Fibroblast of lung (primary cell): Measurements from ENCODE around the gene GRIK4. TPM values are rescaled to one million over a fixed set of nuclear protein-coding genes. Genes with fewer than 3 reads are reported as not detected.
A peak's percentile ranks its signal among the peaks of the same experiment; 100 is the strongest.

Experiments
- DNase-seq, 2 donors: peaks; one replicate each; pipeline versions ENCODE4 v3.0.0 to v3.0.0-alpha.2; 2010; ENCODE audit warnings: low read depth in 2 of 2
- H2AFZ ChIP-seq: 2 replicates; pipeline ENCODE4 v1.5.1; 2012; ENCODE audit warnings: low read length, control low read depth, inconsistent platforms
- H3K27ac ChIP-seq: 2 replicates; pipeline ENCODE4 v1.5.1; 2011; ENCODE audit warnings: low read length, control low read depth; ENCODE audit not compliant: insufficient read depth
- H3K27me3 ChIP-seq: 2 replicates; pipeline ENCODE4 v1.5.1; 2011; ENCODE audit warnings: mild to moderate bottlenecking, low read length; ENCODE audit not compliant: control insufficient read depth, insufficient read depth
- H3K36me3 ChIP-seq: 2 replicates; pipeline ENCODE4 v1.5.1; 2011; ENCODE audit warnings: low read length; ENCODE audit not compliant: control insufficient read depth, insufficient read depth
- H3K4me1 ChIP-seq: 2 replicates; pipeline ENCODE4 v1.5.1; 2011; ENCODE audit warnings: low read length; ENCODE audit not compliant: control insufficient read depth, insufficient read depth; ENCODE audit errors: extremely low read depth
- H3K4me2 ChIP-seq: 2 replicates; pipeline ENCODE4 v1.5.1; 2011; ENCODE audit warnings: low read length, control low read depth; ENCODE audit not compliant: insufficient read depth; ENCODE audit errors: extremely low read depth
- H3K4me3 ChIP-seq, 4 experiments: fragments of 200-600 bp in 1 of 4; sonication (generic) in 1 of 4; replicated peaks in 1 of 4; 2 replicates each; pipeline ENCODE4 v1.5.1; 2011 to 2016; ENCODE audit warnings: low read length in 4 of 4, low read depth in 3 of 4, mild to moderate bottlenecking in 3 of 4, control low read depth in 2 of 4, inconsistent platforms in 1 of 4, mixed read lengths in 1 of 4; ENCODE audit not compliant: insufficient read depth in 1 of 4; ENCODE audit errors: control extremely low read depth in 1 of 4
- H3K79me2 ChIP-seq: 2 replicates; pipeline ENCODE4 v1.5.1; 2012; ENCODE audit warnings: mild to moderate bottlenecking, low read length, inconsistent platforms; ENCODE audit not compliant: control insufficient read depth, insufficient read depth
- H3K9ac ChIP-seq: 2 replicates; pipeline ENCODE4 v1.5.1; 2011; ENCODE audit warnings: mild to moderate bottlenecking, low read length, control low read depth; ENCODE audit not compliant: insufficient read depth
- H3K9me3 ChIP-seq: 2 replicates; pipeline ENCODE4 v1.5.1; 2012; ENCODE audit warnings: low read depth, low read length; ENCODE audit not compliant: control insufficient read depth, insufficient read depth
- H4K20me1 ChIP-seq: 2 replicates; pipeline ENCODE4 v1.5.1; 2011; ENCODE audit warnings: low read length; ENCODE audit not compliant: control insufficient read depth, insufficient read depth; ENCODE audit errors: extremely low read depth
- CTCF ChIP-seq, 2 donors: IDR thresholded peaks in 1 of 2; conservative IDR thresholded peaks in 1 of 2; 1 replicate in 1 of 2; 2 replicates in 1 of 2; pipeline ENCODE4 v1.5.1; 2011 to 2012; ENCODE audit warnings: low read length in 2 of 2, control low read depth in 1 of 2, inconsistent platforms in 1 of 2, low read depth in 1 of 2, mild to moderate bottlenecking in 1 of 2
- EZH2 ChIP-seq: IDR thresholded peaks from 2 replicates; pipeline ENCODE4 v1.5.1; 2012; ENCODE audit warnings: low read length, control low read depth, mild to moderate bottlenecking; ENCODE audit errors: missing control alignments
- polyA plus RNA-seq, 2 donors: library from polyadenylated mRNA; depleted of rRNA in 1 of 2; stranded (reverse) in 1 of 2; unstranded in 1 of 2; fragments of >200 nt; gene quantifications; 2 replicates each; pipeline ENCODE4 v1.2.1, GENCODE V29; 2011 to 2012; ENCODE audit warnings: missing spikeins in 1 of 2
- total RNA-seq: library from RNA; depleted of rRNA; stranded (reverse); fragments of >200 nt; gene quantifications from 2 replicates; pipeline ENCODE4 v1.2.1, GENCODE V29; 2014

Gene GRIK4
- total and polyA plus RNA-seq, 2 donors (not counting 1 experiment from before 2014, with no cell fraction given) = 0.17 to 1.5 TPM

GRCh38 chr11:120805960-120806555 is 294.5 kb downstream of the GRIK4 start:
- no peak overlapping the region for H2AFZ ChIP-seq
- H3K4me1 ChIP-seq = no peaks in the 10 kb centered on the region
- DNase-seq = peak in 1 of 2 donors; percentile 11
- H3K4me3 ChIP-seq = no peak overlapping the region
- no peak overlapping the region for H3K27ac ChIP-seq
- no peaks in the 10 kb centered on the region for H3K9me3 ChIP-seq
- H3K27me3 ChIP-seq = no peaks in the 10 kb centered on the region
- H3K36me3 ChIP-seq = no peaks in the 10 kb centered on the region
- no peak for TF ChIP-seq CTCF (conservative IDR thresholded peaks at IDR 0.05 in 1 of 2, IDR thresholded peaks at IDR 0.05 in 1 of 2; ENCODE audit: low read depth in 1 of 2, low read length in 2 of 2)
- no peak for TF ChIP-seq EZH2
- no peaks in the 10 kb centered on the region for H4K20me1 ChIP-seq
- H3K9ac ChIP-seq = no peak overlapping the region
- no peak overlapping the region for H3K4me2 ChIP-seq
- H3K79me2 ChIP-seq = no peaks in the 10 kb centered on the region

DNA sequence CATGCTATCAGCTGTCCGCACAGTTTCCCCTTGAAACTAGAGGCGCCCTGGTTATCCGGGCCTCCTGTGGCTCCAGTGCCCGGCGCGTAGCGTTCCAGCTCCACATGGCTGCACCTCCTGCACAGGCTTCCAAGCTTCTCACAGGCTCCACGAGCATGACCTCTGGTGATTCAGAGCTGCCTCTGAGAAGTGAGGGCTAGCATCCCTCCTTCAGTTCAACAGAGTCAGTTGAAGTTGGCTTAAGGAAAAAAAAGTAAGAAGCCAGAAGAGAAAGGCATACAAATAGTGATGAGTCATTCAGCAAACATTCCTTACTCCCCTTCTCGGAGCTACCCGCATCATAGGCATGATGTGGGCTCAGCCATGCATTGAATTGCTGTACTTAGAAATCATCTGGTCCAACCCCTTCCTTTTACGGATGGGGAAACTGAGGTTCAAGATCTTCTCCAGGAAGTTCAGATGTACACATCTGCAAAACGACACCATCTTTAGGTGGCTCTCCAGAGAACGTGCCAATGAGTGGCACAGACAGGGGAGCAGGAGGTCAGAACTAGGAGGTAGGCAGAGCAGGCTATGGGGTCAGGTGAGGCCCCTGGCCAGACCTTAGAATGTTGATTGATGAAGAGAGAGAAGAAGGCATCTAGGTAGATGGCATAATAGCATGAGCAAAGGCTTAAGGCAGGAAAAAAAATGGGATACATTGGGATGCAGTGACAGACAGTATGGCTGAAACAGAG is 296.0 kb downstream of the GRIK4 start:
- no peaks in the 10 kb centered on the region for H3K4me1 ChIP-seq
- H4K20me1 ChIP-seq = no peaks in the 10 kb centered on the region
- H3K79me2 ChIP-seq = no peaks in the 10 kb centered on the region
- H2AFZ ChIP-seq = no peak overlapping the region
- H3K4me2 ChIP-seq = no peak overlapping the region
- H3K9ac ChIP-seq = no peak overlapping the region
- peak; percentile 87 to 96 for DNase-seq
- no peaks in the 10 kb centered on the region for H3K27me3 ChIP-seq
- H3K9me3 ChIP-seq = no peaks in the 10 kb centered on the region
- H3K4me3 ChIP-seq = no peak overlapping the region
- H3K27ac ChIP-seq = no peak overlapping the region
- no peaks in the 10 kb centered on the region for H3K36me3 ChIP-seq
- TF ChIP-seq EZH2 (no peak), CTCF (conservative IDR thresholded peaks at IDR 0.05 in 1 of 2, IDR thresholded peaks at IDR 0.05 in 1 of 2; ENCODE audit: low read depth in 1 of 2, low read length in 2 of 2) (no peak)

DNA sequence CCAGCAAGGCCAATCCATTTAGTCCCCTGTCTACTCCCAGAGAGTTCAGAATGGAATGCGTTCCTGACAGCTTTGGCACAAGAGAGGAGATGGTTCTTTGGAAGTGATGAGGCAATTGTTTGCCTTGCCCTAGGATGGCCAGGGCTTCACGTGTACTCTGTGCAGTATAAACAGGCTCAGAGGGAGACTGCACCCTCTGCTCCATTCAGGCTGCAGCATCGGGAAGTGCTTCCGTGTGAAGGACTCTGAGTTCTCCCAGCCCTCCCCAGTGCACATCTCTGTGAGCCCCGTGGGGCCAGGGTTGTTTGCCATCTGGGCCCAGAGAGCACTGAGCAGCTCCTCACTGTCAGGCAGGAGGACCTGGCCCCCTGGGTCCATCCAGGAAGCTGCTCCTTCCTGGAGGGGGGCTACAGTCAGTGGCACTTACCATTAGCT is 297.1 kb downstream of the GRIK4 start:
- Histone ChIP-seq H2AFZ (no peak overlapping the region), H3K9me3 (no peaks in the 10 kb centered on the region)
- TF ChIP-seq CTCF (conservative IDR thresholded peaks at IDR 0.05 in 1 of 2, IDR thresholded peaks at IDR 0.05 in 1 of 2; ENCODE audit: low read depth in 1 of 2, low read length in 2 of 2) (no peak), EZH2 (no peak)

More for the DNA sequence above, 297.1 kb downstream of the GRIK4 start:
- DNase-seq = no peak
- Histone ChIP-seq H3K79me2 (no peaks in the 10 kb centered on the region), H3K4me2 (no peak overlapping the region), H3K27me3 (no peaks in the 10 kb centered on the region), H3K9ac (no peak overlapping the region), H3K27ac (no peak overlapping the region), H4K20me1 (no peaks in the 10 kb centered on the region), H3K36me3 (no peaks in the 10 kb centered on the region), H3K4me3 (no peak overlapping the region), H3K4me1 (no peaks in the 10 kb centered on the region)
